GM19397 (cell line): ENCODE data around the gene RBM34.
"Not testable (repeated sequence)": the region's sequence is repeated elsewhere in the genome, so short reads cannot be mapped to it uniquely, and the experiment has no call there.

Source experiments
- ATAC-seq: cut with Tn5 transposase; IDR thresholded peaks from one replicate; pipeline ENCODE4 v1.9.1; 2021; ENCODE audit warnings: mild to moderate bottlenecking, moderate library complexity; ENCODE audit not compliant: unreplicated experiment

The RBM34 gene

DNA sequence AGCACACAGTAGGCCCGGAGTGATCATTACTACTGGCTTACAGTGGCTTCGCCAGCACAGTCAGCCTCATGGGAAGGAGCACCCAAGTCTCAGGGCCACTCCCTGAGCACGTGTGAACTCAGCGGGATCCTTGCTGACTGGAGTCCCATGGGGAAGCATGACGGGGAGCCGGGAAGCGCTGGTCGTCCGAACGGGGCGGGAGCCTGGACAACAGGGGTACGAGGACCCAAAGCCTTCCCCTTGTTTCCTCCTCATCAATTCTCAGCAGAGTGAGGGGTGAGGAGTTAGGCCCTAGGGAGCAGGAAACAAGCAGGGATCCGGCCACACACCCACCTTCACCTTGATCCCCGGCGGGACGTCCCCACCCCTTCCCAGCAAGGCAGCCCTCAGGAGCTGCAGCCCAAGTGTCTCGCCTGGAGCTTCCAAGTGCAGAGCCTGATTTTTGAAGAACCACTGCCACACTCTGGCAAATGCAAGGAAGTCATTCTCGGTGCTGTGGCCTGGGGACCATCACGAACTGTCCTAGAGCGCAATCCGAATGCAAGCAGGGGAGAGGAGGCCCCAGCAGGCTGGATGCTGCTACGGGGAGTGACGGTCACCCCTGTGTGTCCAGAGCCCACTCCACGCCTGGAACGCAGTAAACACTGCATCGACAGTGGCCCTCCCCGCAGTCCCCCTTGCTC is 67.9 kb downstream of the RBM34 start:
- ATAC-seq: no peak

DNA sequence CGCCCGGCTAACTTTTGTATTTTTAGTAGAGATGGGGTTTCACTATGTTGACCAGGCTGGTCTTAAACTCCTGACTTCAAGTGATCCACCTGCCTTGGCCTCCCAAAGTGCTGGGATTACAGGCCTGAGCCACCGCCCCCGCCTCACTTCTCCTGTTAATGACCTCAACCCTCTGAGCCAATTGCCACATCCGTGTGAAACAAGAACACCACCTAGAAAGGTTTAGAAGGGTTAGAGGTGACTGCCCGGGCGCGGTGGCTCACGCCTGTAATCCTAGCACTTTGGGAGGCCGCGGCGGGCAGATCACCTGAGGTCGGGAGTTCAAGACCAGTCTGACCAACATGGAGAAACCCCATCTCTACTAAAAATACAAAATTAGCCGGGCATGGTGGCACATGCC is 68.6 kb downstream of the RBM34 start:
- not testable (repeated sequence) for ATAC-seq

DNA sequence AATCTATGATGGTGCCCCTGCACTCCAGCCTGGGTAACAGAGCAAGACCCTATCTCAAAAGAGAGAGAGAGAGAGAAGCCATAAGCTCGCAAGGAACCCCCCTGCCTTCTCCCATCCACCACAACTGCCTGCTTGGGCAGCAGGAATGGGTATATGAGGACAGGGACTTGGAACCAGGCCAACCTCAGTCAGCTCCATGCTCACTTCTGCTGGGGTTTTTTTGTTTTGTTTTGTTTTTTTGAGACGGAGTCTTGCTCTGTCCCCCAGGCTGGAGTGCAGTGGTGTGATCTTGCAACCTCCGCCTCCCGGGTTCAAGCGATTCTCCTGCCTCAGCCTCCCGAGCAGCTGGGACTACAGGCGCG is 69.0 kb downstream of the RBM34 start:
- ATAC-seq: not testable (repeated sequence)

DNA sequence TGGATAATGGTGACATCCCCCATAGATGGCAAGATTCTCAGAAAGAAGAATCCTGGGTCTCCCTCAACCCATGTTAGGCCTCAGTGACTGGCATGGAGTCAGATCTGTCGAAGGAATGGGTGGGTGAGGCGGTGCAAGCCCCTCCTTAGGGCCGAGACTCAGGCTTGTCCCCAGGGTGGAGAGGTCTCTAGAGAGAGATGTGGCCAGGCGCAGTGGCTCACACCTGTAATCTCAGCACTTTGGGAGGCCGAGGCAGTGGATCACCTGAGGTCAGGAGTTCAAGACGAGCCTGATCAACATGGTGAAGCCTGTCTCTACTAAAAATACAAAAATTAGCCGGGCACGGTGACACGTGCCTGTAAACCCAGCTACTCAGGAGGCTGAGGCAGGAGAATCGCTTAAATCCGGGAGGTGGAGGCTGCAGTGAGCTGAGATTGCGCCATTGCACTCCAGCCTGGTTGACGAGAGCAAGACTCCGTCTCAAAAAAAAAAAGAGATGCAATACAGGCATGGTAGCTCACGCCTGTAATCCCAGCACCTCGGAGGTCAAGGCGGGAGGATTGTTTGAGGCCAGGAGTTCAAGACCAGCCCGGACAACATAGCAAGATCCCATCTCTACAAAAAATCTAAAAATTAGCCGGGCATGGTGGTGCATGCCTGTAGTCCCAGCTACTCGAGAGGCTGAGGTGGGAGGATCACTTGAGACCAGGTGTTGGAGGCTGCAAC is 69.6 kb downstream of the RBM34 start:
- ATAC-seq: not testable (repeated sequence)

DNA sequence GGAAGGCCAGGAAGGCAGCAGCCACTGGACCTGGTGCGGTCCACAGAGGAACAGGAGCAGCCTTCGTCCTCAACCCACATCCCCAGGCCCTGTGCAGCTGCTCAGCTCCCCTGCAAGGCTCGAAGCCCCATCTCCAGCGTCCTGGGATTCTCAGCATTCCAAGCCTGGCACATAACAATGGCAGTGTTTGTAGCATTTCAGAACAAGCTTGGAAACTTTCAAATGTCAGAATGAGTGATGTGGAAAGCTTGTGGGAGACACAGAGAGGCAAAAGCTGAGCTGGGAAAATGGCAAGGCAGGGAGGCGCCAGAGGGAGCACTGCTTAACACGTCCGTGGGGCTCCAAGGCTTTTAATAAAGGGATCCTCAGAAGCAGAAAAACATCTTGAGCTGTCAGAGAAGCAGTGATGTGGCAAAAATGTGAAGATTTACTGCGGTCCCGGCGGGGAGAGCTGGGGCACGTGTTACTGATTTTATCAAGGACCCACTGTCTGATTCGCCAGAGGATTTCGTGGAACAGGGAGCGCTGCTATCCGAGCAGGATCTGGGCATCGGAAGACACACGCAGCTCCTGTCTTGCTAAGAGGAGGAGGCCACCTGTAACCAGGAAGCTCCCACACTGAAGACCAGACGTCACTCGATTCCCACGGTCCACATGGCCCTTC is 70.5 kb downstream of the RBM34 start:
- no peak for ATAC-seq

DNA sequence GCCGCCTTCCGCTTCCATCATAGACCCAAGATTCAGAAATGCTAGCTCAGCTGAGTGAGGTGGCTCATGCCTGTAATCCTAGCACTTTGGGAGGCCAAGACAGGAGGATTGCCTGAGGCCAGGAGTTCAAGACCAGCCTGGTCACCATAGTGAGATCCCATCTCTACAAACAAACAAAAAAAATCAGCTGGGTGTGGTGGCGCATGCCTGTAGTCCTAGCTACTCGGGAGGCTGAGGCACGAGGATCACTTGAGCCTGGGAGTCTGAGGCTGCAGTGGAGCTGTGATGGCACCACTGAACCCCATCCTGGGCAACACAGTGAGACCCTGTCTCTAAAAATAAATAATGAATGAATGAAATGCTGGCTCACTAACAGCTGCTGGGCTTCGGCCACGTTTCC is 72.1 kb downstream of the RBM34 start:
- ATAC-seq: no peak

DNA sequence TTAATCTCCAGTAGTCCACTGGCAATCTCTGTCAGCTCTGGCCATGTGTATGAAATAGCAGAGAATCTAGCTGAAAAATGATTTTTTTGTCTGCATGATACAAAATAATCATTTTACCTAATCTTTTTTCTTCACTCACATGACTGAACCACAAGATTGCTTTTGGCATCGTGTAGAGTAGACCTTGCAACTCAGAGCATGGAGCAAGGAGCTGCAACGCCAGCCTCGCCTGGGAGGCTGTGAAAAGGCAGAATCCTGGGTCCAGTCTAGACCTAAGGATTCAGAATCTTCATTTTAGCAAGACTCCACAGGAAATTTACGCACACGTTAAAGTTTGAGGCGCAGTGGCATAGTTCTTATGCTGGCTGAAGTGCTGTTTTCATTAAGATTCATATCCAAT is 72.6 kb downstream of the RBM34 start:
- ATAC-seq: no peak

DNA sequence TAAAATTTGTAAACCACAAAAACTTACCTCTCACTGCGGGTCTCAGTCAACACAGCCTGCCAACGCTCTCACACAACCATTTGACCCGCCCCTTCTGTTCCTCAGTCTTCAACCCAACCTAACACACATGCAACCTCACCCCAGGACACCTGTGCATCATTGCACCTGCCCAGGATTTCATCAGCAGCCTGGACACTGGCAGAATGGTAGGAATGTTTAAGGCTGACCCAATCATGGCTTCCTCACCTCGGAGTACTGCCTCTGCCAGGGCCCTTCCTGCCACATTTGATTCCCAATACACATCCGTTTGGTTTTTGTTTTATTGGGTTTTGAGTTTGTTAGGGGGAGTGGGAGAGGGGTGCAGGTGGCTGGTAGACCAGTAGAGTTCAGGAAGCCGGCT is 73.1 kb downstream of the RBM34 start:
- no peak for ATAC-seq

DNA sequence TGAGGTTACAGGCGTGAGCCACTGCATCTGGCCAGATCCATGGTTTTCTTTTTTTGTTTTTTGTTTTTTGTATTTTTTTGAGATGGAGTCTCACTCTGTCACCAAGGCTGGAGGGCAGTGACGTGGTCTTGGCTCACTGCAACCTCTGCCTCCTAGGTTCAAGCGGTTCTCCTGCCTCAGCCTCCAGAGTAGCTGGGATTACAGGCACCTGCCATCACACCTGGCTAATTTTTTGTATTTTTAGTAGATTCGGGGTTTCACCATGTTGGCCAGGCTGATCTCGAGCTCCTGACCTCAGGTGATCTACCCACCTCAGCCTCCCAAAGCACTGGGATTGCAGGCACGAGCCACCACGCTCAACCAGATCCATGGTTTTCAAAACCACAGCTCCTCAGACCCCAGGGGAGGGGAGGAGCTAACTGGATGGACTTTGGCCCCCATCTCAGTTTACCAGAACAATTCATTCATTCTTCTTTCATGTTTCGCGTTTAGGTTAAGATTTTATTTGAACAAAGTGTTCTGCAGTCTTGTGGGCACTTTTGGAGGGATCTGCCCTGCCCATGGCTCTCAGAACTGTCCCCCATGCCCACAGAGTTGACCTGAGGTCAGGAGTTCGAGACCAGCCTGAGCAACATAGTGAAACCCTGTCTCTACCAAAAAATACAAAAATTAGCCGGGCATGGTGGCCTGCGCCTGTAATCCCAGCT is 75.5 kb downstream of the RBM34 start:
- not testable (repeated sequence) for ATAC-seq
